WERI-Rb-1 (cell line): ENCODE measurements around the gene GINS3.
A peak's percentile ranks its signal among the peaks of the same experiment; 100 is the strongest.

Source experiments
- DNase-seq: peaks from one replicate; pipeline ENCODE4 v3.0.0-alpha.2; 2020
- H3K27ac ChIP-seq: fragments of 250-450 bp; sonication (Bioruptor Pico); 2 replicates; pipeline ENCODE4 v1.5.1; 2020; ENCODE audit warnings: mild to moderate bottlenecking, moderate library complexity
- H3K27me3 ChIP-seq: fragments of 250-450 bp; sonication (Bioruptor Pico); 2 replicates; pipeline ENCODE4 v1.5.1; 2021; ENCODE audit warnings: mild to moderate bottlenecking, low read depth, moderate library complexity; ENCODE audit not compliant: insufficient read depth, severe bottlenecking
- H3K36me3 ChIP-seq: fragments of 250-450 bp; sonication (Bioruptor Pico); 2 replicates; pipeline ENCODE4 v1.5.1; 2020; ENCODE audit warnings: mild to moderate bottlenecking, moderate library complexity
- H3K4me3 ChIP-seq: 2 replicates; pipeline ENCODE4 v1.5.1; 2011; ENCODE audit warnings: low read depth, mild to moderate bottlenecking, control low read depth, low read length
- H3K9me3 ChIP-seq: fragments of 250-450 bp; sonication (Bioruptor Pico); 2 replicates; pipeline ENCODE4 v1.5.1; 2021; ENCODE audit warnings: mild to moderate bottlenecking, moderate library complexity; ENCODE audit not compliant: severe bottlenecking
- TF ChIP-seq, protein P1 (sequence below): IDR thresholded peaks from 2 replicates; pipeline ENCODE4 v1.5.1; 2011; ENCODE audit warnings: low read depth, mild to moderate bottlenecking, control low read depth, inconsistent platforms, low read length

Gene GINS3

DNA sequence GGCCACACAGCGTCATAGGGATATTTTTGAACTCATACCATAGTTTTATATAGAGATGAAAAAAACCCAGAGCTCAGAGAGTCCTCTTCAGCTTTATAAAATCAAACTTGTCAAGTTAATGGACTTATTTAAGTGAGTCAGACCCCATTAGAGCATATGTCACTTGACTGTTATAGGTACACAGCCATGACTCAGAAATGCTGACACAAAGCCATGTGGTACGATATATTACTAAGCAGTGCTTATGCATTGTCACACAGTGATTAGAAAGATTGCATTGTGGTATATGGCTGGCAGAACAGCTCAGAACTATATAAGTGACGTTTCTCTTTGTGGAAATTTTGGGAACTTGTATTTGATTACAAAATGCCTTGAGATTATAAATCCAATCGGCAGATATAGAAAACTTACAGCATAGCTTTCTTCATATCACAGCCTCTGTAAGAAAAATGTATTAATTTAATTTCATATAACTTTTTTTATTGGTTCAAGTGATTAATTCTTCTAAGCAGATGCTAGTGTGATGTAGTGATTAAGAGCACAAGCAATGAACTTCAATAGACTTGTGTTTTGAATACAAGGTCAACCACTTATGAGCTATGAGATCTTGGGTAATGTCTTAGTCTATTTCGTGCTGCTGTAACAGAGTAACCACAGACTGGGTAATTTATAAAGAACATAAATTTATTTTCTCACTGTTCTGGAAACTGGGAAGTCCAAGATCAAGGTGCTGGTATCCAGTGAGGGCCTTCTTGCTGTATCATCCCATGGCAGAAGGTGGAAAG, 25.8 kb upstream of the GINS3 start:
- Histone ChIP-seq H3K4me3 (no peak overlapping the region), H3K9me3 (no peaks in the 10 kb centered on the region), H3K36me3 (no peaks in the 10 kb centered on the region), H3K27me3 (no peaks in the 10 kb centered on the region), H3K27ac (0 out of 2 replicates have a peak overlapping the region, but pooled peaks have one; percentile 16)
- no peak for DNase-seq
- TF ChIP-seq, protein P1, sequence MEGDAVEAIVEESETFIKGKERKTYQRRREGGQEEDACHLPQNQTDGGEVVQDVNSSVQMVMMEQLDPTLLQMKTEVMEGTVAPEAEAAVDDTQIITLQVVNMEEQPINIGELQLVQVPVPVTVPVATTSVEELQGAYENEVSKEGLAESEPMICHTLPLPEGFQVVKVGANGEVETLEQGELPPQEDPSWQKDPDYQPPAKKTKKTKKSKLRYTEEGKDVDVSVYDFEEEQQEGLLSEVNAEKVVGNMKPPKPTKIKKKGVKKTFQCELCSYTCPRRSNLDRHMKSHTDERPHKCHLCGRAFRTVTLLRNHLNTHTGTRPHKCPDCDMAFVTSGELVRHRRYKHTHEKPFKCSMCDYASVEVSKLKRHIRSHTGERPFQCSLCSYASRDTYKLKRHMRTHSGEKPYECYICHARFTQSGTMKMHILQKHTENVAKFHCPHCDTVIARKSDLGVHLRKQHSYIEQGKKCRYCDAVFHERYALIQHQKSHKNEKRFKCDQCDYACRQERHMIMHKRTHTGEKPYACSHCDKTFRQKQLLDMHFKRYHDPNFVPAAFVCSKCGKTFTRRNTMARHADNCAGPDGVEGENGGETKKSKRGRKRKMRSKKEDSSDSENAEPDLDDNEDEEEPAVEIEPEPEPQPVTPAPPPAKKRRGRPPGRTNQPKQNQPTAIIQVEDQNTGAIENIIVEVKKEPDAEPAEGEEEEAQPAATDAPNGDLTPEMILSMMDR = no peak

DNA sequence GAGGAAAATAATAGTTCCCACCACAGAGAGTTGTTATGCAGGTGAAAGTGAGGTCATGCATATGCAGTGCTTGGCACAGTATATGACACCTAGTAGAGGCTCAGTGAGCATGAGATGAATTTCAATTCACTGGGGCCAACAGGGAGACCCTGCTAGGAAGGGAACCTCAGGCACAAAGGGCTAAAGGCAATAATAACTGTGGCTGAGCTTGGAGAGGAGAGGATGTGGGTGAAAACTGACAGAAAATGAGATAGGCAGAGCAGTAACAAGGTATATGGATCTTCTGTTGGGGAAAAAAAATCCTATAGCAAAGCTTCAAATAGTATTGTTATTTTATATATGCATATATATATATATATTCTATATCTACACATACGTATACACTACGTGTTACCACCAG, 25.0 kb upstream of the GINS3 start:
- DNase-seq = no peak
- Histone ChIP-seq H3K36me3 (no peaks in the 10 kb centered on the region), H3K9me3 (no peaks in the 10 kb centered on the region), H3K27ac (no peak overlapping the region), H3K27me3 (no peaks in the 10 kb centered on the region), H3K4me3 (no peak overlapping the region)
- TF ChIP-seq, protein P1 = no peak

- H3K9me3 ChIP-seq = no peaks in the 10 kb centered on the region
- TF ChIP-seq, protein P1 = no peak
- no peak overlapping the region for H3K27ac ChIP-seq
- H3K4me3 ChIP-seq = no peak overlapping the region
- no peaks in the 10 kb centered on the region for H3K27me3 ChIP-seq
- H3K36me3 ChIP-seq = no peaks in the 10 kb centered on the region
- no peak for DNase-seq
Measured at GRCh38 chr16:58371841-58372240, 20.4 kb upstream of the GINS3 start.

GRCh38 chr16:58375386-58375785, 16.9 kb upstream of the GINS3 start:
- Histone ChIP-seq H3K4me3 (no peak overlapping the region), H3K27me3 (no peaks in the 10 kb centered on the region), H3K9me3 (no peaks in the 10 kb centered on the region), H3K36me3 (no peaks in the 10 kb centered on the region), H3K27ac (no peak overlapping the region)
- no peak for DNase-seq
- TF ChIP-seq, protein P1 = no peak

DNA sequence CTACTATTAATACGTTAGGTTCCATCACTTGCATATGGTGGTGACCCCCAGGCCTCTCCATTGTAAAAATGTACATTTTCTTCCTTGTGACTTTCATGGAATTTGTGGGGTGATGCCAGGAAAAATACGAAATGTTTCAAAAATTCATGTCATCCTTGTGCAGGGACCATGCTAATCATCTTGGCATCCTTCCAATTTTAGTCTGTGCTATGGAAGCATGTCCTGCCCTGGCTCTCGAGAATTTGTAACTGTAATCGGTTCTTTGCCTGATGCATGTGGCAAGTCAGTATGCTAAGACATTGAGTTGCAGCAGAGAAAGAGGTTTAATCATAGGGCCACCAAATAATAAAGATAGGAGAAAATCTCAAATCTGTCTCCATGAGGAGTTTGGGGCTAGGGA, 14.3 kb upstream of the GINS3 start:
- no peak for DNase-seq
- H3K27ac ChIP-seq = no peak overlapping the region

More for the DNA sequence above, 14.3 kb upstream of the GINS3 start:
- no peaks in the 10 kb centered on the region for H3K36me3 ChIP-seq
- TF ChIP-seq, protein P1 = no peak
- H3K27me3 ChIP-seq = no peaks in the 10 kb centered on the region
- H3K4me3 ChIP-seq = no peak overlapping the region
- no peaks in the 10 kb centered on the region for H3K9me3 ChIP-seq
